ENCODE measurements around the gene ACKR2. TPM values are rescaled to one million over a fixed set of nuclear protein-coding genes. Genes with fewer than 3 reads are reported as not detected.

ACKR2 gene
- polyA plus RNA-seq, 4 donors, result 1.8 to 3.2 (median 3.1) TPM

- DNase-seq (ENCODE audit: low read depth in 4 of 4, low spot score in 2 of 4), result no peak
These were observed 19.9 kb downstream of the ACKR2 start for GRCh38 chr3:42829083-42829627.

DNA sequence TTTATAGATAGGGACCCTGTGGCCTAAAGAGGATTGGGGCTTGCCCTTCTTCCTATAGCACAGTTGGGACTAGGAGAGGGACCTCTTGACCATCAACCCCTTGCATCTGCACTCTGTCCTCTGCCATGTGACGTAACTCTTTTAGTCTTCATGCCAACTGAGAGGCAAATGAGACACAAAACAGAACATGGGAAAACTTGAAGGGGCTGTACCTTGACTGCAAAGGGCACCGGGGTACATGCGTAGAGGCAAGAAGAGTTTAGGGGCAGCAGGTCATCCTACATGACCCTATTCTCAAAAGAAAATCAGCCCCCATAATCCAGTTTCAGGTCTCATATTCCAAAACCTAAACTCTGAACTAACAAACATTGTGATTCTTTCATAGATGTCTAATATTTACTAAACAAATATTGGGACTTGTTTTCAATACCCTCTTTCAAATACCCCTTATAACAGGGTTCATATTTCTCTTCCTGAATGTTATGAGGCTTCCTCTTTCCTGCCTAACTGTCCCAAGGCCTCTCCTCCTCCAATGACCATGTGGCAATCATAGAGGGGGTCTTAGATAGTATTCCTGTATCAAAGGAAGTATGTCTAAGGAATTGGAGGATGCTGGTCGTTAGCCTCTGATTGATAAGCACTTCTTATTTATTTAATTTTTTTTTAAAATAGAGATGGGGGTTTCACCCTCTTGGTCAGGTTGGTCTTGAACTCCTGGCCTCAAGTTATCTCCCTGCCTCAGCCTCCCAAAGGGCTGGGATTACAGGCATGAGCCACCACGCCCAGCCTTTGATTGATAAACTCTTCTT, 20.6 kb downstream of the ACKR2 start:
- DNase-seq (ENCODE audit: low read depth in 4 of 4, low spot score in 2 of 4), result no peak

- DNase-seq (ENCODE audit: low read depth in 4 of 4, low spot score in 2 of 4), result no peak
These were observed 21.4 kb downstream of the ACKR2 start for GRCh38 chr3:42830437-42831320.

GRCh38 chr3:42831321-42831713, 22.1 kb downstream of the ACKR2 start:
- DNase-seq (ENCODE audit: low read depth in 4 of 4, low spot score in 2 of 4), result peak in 1 of 4 donors; percentile 60

GRCh38 chr3:42836150-42837123, 27.2 kb downstream of the ACKR2 start:
- DNase-seq (ENCODE audit: low read depth in 4 of 4, low spot score in 2 of 4), result no peak

- no peak for DNase-seq (ENCODE audit: low read depth in 4 of 4, low spot score in 2 of 4)
These were observed 29.3 kb downstream of the ACKR2 start for GRCh38 chr3:42838571-42838970.

- peak in 1 of 4 donors; percentile 59 for DNase-seq (ENCODE audit: low read depth in 4 of 4, low spot score in 2 of 4)
These were observed 30.4 kb downstream of the ACKR2 start for GRCh38 chr3:42839616-42840015.

DNA sequence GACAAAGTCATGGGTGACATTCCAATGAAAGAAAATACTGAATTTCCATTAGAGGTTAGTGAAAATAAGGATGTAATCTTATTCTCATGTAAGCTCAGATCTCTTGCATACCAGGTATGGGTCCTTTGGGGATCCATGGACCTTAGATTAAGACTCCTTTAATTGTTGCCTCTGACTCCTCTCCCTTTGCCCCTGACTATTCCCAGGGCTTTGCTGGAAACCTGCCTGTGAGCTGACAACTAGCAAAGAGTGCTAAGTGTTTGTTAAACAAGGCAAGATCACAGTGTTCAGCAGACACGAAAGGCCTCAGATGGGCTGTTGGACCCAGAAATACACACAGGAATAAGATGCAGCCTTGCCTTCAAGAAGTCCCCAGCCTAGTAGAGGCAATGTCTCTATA, 32.1 kb downstream of the ACKR2 start:
- DNase-seq (ENCODE audit: low read depth in 4 of 4, low spot score in 2 of 4), result no peak

DNA sequence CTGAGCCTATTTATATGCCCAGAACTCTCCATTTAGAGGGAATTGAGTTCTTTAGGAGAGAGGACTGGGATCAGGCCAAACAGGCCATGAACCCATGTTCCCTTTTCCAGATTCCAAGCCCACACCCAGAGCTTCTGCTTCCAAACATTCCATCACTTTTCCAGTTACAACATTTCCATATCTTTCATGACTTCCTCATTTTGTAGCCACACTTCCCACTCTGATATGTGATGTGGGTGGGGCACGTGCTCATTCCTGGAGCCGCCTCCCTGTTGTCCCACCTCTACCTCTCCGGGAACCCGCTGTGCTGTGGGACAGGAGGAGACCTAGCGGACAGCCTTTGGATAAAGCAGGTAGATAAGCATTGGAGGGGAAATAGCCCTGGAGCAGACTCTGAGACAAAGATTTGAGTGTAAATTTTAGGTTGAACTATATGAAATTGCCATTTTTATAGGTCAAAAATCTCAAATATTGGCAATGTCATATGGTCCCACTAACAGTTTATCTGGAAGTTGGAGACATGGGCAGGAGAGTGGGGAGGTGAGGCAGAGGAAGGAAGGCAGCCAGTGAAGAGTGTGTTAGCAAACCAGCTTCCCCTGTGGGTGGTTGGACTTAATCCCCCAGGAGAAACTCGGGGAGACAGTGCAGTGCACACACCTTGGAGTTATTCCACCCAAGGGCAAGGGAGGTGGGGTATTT, 34.6 kb downstream of the ACKR2 start:
- DNase-seq (ENCODE audit: low read depth in 4 of 4, low spot score in 2 of 4), result no peak

DNA sequence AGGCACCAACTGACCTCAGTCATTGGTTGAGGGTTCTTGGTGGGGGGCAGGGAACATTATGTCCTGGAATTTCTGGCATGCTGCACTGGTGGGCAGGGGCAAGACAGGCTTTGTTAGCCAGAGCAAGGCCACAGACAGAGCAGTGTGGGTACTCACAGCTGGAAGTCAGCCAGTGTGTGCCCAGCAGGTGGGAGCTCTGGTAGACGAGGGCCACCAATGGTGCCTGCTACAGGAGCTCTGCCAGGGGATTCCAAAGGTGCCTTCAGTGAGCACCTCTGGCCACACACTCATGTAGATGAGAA, 35.1 kb downstream of the ACKR2 start:
- DNase-seq (ENCODE audit: low read depth in 4 of 4, low spot score in 2 of 4), result no peak

- DNase-seq (ENCODE audit: low read depth in 4 of 4, low spot score in 2 of 4), result no peak
These were observed 35.6 kb downstream of the ACKR2 start for GRCh38 chr3:42844815-42845214.

GRCh38 chr3:42846685-42847522, 37.7 kb downstream of the ACKR2 start:
- no peak for DNase-seq (ENCODE audit: low read depth in 4 of 4, low spot score in 2 of 4)

- DNase-seq (ENCODE audit: low read depth in 4 of 4, low spot score in 2 of 4), result no peak
These were observed 38.5 kb downstream of the ACKR2 start for GRCh38 chr3:42847731-42848130.

DNA sequence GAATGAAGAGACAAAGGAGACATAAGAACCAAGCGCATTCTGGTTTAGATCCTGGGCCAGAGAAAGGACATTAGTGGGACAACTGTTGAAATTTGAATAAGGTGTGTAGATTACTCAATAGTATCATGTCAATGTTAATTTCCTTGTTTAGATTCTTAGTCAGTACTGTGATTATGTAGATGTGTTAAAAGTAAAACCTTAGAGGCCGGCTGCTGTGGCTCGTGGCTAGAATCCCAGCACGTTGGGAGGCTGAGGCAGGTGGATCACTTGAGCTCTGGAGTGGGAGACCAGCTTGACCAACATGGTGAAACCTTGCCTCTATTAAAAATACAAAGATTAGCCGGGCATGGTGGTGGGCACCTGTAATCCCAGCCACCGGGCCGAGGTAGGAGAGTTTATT, 39.8 kb downstream of the ACKR2 start:
- DNase-seq (ENCODE audit: low read depth in 4 of 4, low spot score in 2 of 4), result no peak

GRCh38 chr3:42850263-42850662, 41.0 kb downstream of the ACKR2 start:
- DNase-seq (ENCODE audit: low read depth in 4 of 4, low spot score in 2 of 4), result no peak

DNA sequence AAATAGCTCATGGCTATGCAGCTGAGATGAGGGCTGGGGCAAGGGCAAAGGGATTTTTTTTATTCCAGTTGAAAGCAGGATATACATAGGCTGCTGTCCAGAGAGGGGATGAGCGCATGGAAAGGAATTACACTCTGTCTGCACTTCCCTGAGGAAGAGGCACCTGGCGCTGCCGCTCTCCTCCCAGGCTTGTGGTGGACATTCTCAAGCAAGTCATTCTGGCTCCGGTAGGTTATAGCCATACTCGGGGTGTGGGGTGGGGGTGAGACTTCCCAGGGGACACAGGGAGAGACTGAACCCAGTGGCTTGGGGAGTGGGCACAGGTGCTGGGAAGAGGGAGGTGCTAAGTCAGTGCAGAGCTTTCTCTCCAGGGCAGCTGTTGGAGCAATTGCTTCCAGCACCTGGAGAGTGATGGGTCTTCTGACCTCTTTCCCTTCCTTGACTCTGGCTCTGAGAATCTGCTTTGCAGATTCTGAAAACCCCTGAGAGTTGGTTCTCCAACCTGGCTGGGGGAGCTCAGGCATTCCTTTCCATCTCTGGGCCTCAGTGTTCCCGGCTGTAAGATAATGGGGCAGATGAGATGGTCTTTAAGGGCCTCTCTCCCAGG, 42.1 kb downstream of the ACKR2 start:
- DNase-seq (ENCODE audit: low read depth in 4 of 4, low spot score in 2 of 4), result no peak

DNA sequence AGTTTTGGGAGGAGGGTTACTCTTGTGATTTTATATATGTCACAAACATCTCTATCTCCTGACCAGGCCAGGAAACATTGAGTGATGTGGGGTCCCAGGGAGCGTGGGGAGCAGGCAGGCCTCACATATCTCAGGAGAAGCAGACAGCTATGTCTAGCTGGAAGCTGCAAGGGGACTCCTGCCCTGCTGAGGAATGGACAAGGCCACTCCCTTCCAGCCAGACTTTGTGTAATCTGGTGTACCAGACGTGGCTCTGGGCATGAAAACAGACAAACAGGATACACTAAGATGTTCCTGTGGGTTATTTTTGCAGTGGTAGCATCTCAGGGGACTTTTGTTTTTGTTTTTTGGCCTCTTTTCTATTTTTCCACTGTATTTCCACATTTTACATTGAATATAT, 43.2 kb downstream of the ACKR2 start:
- DNase-seq (ENCODE audit: low read depth in 4 of 4, low spot score in 2 of 4), result no peak

- no peak for DNase-seq (ENCODE audit: low read depth in 4 of 4, low spot score in 2 of 4)
These were observed 43.8 kb downstream of the ACKR2 start for GRCh38 chr3:42853056-42853455.
